ENCODE results near the gene IFITM10.
"Not testable (repeated sequence)": the region's sequence is repeated elsewhere in the genome, so short reads cannot be mapped to it uniquely, and the experiment has no call there.

IFITM10 gene

GRCh38 chr11:1688336-1688947 is 62.0 kb downstream of the IFITM10 start:
- not testable (repeated sequence) for ATAC-seq (replicated peaks); H3K27ac Mint-ChIP-seq; H3K4me3 Mint-ChIP-seq; H3K4me1 Mint-ChIP-seq; H3K36me3 Mint-ChIP-seq; DNase-seq; H3K9me3 Mint-ChIP-seq
- H3K27me3 Mint-ChIP-seq = peaks cover 51 to 60% of the 10 kb centered on the region in 2 donors

GRCh38 chr11:1686220-1686619 is 64.2 kb downstream of the IFITM10 start:
- H3K27ac Mint-ChIP-seq; H3K4me1 Mint-ChIP-seq; H3K9me3 Mint-ChIP-seq; ATAC-seq (replicated peaks); H3K4me3 Mint-ChIP-seq; DNase-seq; H3K36me3 Mint-ChIP-seq: not testable (repeated sequence)
- H3K27me3 Mint-ChIP-seq = peaks cover 38 to 43% of the 10 kb centered on the region in 2 donors

GRCh38 chr11:1684886-1685874 is 65.2 kb downstream of the IFITM10 start:
- not testable (repeated sequence) for H3K4me3 Mint-ChIP-seq, H3K4me1 Mint-ChIP-seq, H3K27ac Mint-ChIP-seq, H3K36me3 Mint-ChIP-seq, DNase-seq, H3K9me3 Mint-ChIP-seq
- peaks cover 29 to 37% of the 10 kb centered on the region in 2 donors for H3K27me3 Mint-ChIP-seq
- ATAC-seq (replicated peaks) = peak in 1 of 2 donors; percentile 19

GRCh38 chr11:1683904-1684572 is 66.4 kb downstream of the IFITM10 start:
- not testable (repeated sequence) for H3K4me3 Mint-ChIP-seq; ATAC-seq (replicated peaks); H3K27ac Mint-ChIP-seq; DNase-seq; H3K4me1 Mint-ChIP-seq; H3K36me3 Mint-ChIP-seq; H3K9me3 Mint-ChIP-seq
- peaks cover 18 to 30% of the 10 kb centered on the region in 2 donors for H3K27me3 Mint-ChIP-seq

- peaks cover 11 to 22% of the 10 kb centered on the region in 2 donors for H3K27me3 Mint-ChIP-seq
- not testable (repeated sequence) for H3K9me3 Mint-ChIP-seq; H3K27ac Mint-ChIP-seq; DNase-seq; H3K4me1 Mint-ChIP-seq; H3K4me3 Mint-ChIP-seq; H3K36me3 Mint-ChIP-seq; ATAC-seq (replicated peaks)
Observed at GRCh38 chr11:1683216-1683615, 67.2 kb downstream of the IFITM10 start.
